Measurements from ENCODE around the gene LIME1.

DNA sequence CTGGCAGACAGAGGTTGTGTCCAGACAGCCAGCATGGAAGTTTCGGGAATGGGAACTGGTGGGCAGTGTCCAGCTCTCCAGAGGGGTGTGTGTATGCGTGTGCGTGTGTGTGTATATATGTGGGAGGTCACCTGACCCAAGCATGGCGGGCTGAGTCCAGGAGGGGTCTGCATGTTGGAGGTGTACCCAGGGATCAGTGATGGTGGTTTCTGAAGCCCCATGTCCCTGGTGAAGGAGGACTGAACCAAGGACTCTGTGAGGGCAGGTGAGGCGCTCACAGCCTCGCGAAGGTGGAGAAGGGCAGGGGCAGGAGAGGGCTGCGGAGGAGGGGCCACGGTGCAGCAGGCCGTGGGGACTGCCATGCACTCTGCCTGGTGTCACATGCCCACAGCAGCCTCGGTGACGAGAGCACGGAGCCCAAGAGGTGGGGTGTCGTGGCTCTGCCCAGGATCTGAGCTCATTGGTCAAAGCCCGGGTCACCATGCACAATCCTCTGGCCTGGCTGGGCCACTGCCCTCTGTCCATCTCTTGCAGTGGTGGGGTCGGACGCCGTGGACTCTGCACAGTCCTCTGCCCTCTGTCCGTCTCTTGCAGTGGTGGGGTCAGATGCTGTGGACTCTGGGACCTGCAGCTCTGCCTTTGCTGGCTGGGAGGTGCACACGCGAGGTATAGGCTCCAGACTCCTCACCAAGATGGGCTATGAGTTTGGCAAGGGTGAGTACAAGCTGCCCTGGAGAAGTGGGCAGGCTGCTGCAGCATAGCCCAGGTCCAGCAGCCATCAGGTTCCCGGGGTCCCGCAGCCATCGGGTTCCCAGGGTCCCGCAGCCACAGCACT, 2.1 kb upstream of the LIME1 start:
- TF ChIP-seq, protein P1, sequence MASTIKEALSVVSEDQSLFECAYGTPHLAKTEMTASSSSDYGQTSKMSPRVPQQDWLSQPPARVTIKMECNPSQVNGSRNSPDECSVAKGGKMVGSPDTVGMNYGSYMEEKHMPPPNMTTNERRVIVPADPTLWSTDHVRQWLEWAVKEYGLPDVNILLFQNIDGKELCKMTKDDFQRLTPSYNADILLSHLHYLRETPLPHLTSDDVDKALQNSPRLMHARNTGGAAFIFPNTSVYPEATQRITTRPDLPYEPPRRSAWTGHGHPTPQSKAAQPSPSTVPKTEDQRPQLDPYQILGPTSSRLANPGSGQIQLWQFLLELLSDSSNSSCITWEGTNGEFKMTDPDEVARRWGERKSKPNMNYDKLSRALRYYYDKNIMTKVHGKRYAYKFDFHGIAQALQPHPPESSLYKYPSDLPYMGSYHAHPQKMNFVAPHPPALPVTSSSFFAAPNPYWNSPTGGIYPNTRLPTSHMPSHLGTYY (CRISPR knock-in tag; IDR thresholded peaks at IDR 0.05), result no peak
- TF ChIP-seq, protein P2, sequence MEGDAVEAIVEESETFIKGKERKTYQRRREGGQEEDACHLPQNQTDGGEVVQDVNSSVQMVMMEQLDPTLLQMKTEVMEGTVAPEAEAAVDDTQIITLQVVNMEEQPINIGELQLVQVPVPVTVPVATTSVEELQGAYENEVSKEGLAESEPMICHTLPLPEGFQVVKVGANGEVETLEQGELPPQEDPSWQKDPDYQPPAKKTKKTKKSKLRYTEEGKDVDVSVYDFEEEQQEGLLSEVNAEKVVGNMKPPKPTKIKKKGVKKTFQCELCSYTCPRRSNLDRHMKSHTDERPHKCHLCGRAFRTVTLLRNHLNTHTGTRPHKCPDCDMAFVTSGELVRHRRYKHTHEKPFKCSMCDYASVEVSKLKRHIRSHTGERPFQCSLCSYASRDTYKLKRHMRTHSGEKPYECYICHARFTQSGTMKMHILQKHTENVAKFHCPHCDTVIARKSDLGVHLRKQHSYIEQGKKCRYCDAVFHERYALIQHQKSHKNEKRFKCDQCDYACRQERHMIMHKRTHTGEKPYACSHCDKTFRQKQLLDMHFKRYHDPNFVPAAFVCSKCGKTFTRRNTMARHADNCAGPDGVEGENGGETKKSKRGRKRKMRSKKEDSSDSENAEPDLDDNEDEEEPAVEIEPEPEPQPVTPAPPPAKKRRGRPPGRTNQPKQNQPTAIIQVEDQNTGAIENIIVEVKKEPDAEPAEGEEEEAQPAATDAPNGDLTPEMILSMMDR (IDR thresholded peaks at IDR 0.05), result no peak
- TF ChIP-seq, protein P3, sequence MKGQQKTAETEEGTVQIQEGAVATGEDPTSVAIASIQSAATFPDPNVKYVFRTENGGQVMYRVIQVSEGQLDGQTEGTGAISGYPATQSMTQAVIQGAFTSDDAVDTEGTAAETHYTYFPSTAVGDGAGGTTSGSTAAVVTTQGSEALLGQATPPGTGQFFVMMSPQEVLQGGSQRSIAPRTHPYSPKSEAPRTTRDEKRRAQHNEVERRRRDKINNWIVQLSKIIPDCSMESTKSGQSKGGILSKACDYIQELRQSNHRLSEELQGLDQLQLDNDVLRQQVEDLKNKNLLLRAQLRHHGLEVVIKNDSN (CRISPR knock-in tag; IDR thresholded peaks at IDR 0.05), result no peak
- TF ChIP-seq, protein P4, sequence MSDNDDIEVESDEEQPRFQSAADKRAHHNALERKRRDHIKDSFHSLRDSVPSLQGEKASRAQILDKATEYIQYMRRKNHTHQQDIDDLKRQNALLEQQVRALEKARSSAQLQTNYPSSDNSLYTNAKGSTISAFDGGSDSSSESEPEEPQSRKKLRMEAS (CRISPR knock-in tag; IDR thresholded peaks at IDR 0.05), result no peak
- TF ChIP-seq, protein P5, sequence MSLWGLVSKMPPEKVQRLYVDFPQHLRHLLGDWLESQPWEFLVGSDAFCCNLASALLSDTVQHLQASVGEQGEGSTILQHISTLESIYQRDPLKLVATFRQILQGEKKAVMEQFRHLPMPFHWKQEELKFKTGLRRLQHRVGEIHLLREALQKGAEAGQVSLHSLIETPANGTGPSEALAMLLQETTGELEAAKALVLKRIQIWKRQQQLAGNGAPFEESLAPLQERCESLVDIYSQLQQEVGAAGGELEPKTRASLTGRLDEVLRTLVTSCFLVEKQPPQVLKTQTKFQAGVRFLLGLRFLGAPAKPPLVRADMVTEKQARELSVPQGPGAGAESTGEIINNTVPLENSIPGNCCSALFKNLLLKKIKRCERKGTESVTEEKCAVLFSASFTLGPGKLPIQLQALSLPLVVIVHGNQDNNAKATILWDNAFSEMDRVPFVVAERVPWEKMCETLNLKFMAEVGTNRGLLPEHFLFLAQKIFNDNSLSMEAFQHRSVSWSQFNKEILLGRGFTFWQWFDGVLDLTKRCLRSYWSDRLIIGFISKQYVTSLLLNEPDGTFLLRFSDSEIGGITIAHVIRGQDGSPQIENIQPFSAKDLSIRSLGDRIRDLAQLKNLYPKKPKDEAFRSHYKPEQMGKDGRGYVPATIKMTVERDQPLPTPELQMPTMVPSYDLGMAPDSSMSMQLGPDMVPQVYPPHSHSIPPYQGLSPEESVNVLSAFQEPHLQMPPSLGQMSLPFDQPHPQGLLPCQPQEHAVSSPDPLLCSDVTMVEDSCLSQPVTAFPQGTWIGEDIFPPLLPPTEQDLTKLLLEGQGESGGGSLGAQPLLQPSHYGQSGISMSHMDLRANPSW (CRISPR knock-in tag; conservative IDR thresholded peaks at IDR 0.05; ENCODE audit: low read depth), result no peak
- TF ChIP-seq ZNF423 (CRISPR knock-in tag; IDR thresholded peaks at IDR 0.05), result no peak
- no peak for TF ChIP-seq ZNF317 (CRISPR knock-in tag; IDR thresholded peaks at IDR 0.05; ENCODE audit: borderline replicate concordance, low read depth)

Data from WTC11 (cell line).